Esophagus muscularis mucosa (tissue), 4 donors: ENCODE results near the gene KCNA10. TPM values are rescaled to one million over a fixed set of nuclear protein-coding genes. Genes with fewer than 3 reads are reported as not detected.
A peak's percentile ranks its signal among the peaks of the same experiment; 100 is the strongest.

Experiments used
- DNase-seq: peaks from one replicate; pipeline ENCODE4 v3.0.0-alpha.2; 2017; ENCODE audit errors: extremely low spot score
- H3K27ac ChIP-seq, 4 donors: fragments of 200-600 bp; sonication (generic); replicated peaks in 1 of 4; 1 replicate in 3 of 4; 2 replicates in 1 of 4; pipeline ENCODE4 v1.5.1; 2016 to 2019; ENCODE audit warnings: mild to moderate bottlenecking in 1 of 4
- H3K27me3 ChIP-seq, 4 donors: fragments of 200-600 bp; sonication (generic); one replicate each; pipeline versions ENCODE4 v1.5.1 to v1.6.0; 2016 to 2019
- H3K36me3 ChIP-seq, 4 donors: fragments of 200-600 bp; sonication (generic); one replicate each; pipeline ENCODE4 v1.5.1; 2016 to 2019
- H3K4me1 ChIP-seq, 4 donors: fragments of 200-600 bp; sonication (generic); one replicate each; pipeline ENCODE4 v1.5.1; 2016 to 2019
- H3K4me3 ChIP-seq, 4 donors: fragments of 200-600 bp; sonication (generic); 1 replicate in 2 of 4; 2 replicates in 2 of 4; pipeline ENCODE4 v1.5.1; 2016 to 2019; ENCODE audit warnings: mild to moderate bottlenecking in 4 of 4, moderate library complexity in 1 of 4
- H3K9me3 ChIP-seq, 4 donors: fragments of 200-600 bp; sonication (generic); 1 replicate in 3 of 4; 2 replicates in 1 of 4; pipeline ENCODE4 v1.5.1; 2016 to 2019
- EP300 ChIP-seq: sonication (generic); formaldehyde crosslinking; IDR thresholded peaks from one replicate; pipeline ENCODE4 v1.6.1; 2017; ENCODE audit warnings: antibody characterized with exemption
- POLR2A ChIP-seq: fragments of 450-650 bp; IDR thresholded peaks from one replicate; pipeline ENCODE4 v1.6.1; 2017; ENCODE audit warnings: antibody characterized with exemption, moderate library complexity, mild to moderate bottlenecking, low read depth
- POLR2AphosphoS5 ChIP-seq, 2 donors: sonication (generic); formaldehyde crosslinking; IDR thresholded peaks; one replicate each; pipeline ENCODE4 v1.6.1; 2017; ENCODE audit warnings: antibody characterized with exemption in 2 of 2
- WGBS: methylation state at CpG from one replicate; pipeline ENCODE4 v1.1.5; 2018; 5-methylcytosine and 5-hydroxymethylcytosine counted together
- intact Hi-C: fragments of 100-400 bp; cut with DNase I; formaldehyde crosslinking; loops from one replicate; pipeline ENCODE4 v1.15.1; 2023
- total RNA-seq, 4 donors: library from RNA; depleted of rRNA; stranded (reverse); fragments of >200 nt; gene quantifications; one replicate each; pipeline versions ENCODE4 v1.1.0 to v1.2.1, GENCODE V29; 2016
- TF ChIP-seq, protein P1 (sequence below), 3 experiments: fragments of 200-600 bp in 2 of 3; fragments of 450-650 bp in 1 of 3; sonication (generic) in 2 of 3; IDR thresholded peaks; one replicate each; pipeline ENCODE4 v1.5.1; 2017 to 2019; ENCODE audit warnings: antibody characterized with exemption in 3 of 3, mild to moderate bottlenecking in 2 of 3, moderate library complexity in 1 of 3

KCNA10 gene
- total RNA-seq, 4 donors from 2014 or later, result 0.23 TPM; not detected in 3

DNA sequence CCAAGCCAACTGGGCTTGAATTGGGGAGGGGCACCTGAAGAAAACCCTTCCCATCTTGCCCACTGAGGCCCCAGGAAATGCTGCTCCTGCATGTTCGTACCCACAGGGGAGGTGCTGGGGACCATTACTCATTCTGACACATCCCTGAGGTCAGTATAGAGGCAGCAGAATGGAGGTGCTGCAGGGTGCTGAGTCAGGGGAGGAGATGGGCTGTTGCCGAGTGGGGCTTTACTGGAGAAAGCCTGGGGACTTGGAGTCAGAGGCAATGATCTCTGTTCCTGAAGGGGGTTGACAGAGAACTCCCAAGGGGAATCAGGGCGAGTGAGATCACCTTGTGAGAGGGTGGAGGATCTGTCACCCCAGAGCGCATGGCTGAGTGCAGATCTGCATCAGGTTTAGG lies 40.2 kb upstream of the KCNA10 start:
- 40% methylated on average over 3 of the region's 4 CpGs for WGBS
- no peak for DNase-seq
- peaks cover 6 to 20% (median 16%) of the 10 kb centered on the region in 4 donors for H3K4me1 ChIP-seq
- no peaks in the 10 kb centered on the region for H3K9me3 ChIP-seq
- no peaks in the 10 kb centered on the region for H3K36me3 ChIP-seq
- H3K27me3 ChIP-seq, result peaks cover 0 to 43% (median 0%) of the 10 kb centered on the region in 4 donors
- TF ChIP-seq, protein P1, sequence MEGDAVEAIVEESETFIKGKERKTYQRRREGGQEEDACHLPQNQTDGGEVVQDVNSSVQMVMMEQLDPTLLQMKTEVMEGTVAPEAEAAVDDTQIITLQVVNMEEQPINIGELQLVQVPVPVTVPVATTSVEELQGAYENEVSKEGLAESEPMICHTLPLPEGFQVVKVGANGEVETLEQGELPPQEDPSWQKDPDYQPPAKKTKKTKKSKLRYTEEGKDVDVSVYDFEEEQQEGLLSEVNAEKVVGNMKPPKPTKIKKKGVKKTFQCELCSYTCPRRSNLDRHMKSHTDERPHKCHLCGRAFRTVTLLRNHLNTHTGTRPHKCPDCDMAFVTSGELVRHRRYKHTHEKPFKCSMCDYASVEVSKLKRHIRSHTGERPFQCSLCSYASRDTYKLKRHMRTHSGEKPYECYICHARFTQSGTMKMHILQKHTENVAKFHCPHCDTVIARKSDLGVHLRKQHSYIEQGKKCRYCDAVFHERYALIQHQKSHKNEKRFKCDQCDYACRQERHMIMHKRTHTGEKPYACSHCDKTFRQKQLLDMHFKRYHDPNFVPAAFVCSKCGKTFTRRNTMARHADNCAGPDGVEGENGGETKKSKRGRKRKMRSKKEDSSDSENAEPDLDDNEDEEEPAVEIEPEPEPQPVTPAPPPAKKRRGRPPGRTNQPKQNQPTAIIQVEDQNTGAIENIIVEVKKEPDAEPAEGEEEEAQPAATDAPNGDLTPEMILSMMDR (IDR thresholded peaks at IDR 0.05), result no peak
- TF ChIP-seq EP300, result no peak
- TF ChIP-seq POLR2A, result no peak
- no peak for TF ChIP-seq POLR2AphosphoS5 (IDR thresholded peaks at IDR 0.05)
- H3K4me3 ChIP-seq, result no peak overlapping the region
- no peak overlapping the region for H3K27ac ChIP-seq
- intact Hi-C loops, result loop anchor here (10.0 kb wide), 1 partner anchor 226 kb away; no protein-coding TSS in a partner anchor

DNA sequence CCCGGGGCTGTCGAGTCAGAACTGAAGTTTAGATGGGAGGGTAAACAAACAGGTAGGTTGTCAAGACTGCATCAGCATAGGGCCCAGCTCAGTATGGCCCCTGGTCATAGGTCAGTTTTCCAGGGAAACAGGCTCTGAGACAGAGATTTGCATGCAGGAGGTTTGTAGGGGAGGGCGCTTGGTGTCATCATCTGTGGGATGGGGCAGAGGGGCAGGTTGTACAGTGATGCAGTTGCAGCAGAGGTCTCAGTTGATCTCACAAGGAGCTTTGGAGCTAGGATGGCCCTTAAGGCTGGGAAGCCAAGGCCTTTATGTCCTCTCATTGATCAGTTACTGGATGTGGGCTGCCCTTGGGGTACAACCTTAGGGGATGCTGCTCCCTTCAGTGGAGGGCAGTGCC lies 38.5 kb upstream of the KCNA10 start:
- Histone ChIP-seq H3K27ac (no peak overlapping the region), H3K4me1 (peaks cover 6 to 20% (median 16%) of the 10 kb centered on the region in 4 donors), H3K9me3 (no peaks in the 10 kb centered on the region), H3K27me3 (peaks cover 0 to 39% (median 0%) of the 10 kb centered on the region in 4 donors), H3K4me3 (no peak overlapping the region), H3K36me3 (no peaks in the 10 kb centered on the region)
- TF ChIP-seq POLR2AphosphoS5 (IDR thresholded peaks at IDR 0.05) (no peak), POLR2A (no peak), EP300 (no peak)
- TF ChIP-seq, protein P1 (IDR thresholded peaks at IDR 0.05), result no peak
- 87% methylated on average over 3 of the region's 3 CpGs for WGBS
- intact Hi-C loops, result loop anchor here (10.0 kb wide), 1 partner anchor 227 kb away; no protein-coding TSS in a partner anchor
- no peak for DNase-seq

DNA sequence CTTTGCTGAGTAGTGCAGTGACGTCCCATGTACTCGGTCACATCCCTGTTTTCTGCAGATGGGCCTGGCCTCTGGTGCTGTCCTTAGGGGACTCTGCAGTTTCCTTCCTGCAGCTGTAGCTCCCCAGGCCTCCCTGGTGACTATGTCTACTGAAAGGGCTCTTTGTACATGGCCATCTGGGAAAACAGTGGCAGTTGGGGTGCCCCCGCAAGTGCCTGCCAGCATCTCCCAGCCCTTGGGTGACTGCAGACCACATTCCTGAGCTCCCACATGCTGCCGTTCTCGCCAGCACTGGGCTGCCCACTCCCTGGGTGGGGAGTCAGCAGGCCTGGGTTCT lies 37.5 kb upstream of the KCNA10 start:
- no peaks in the 10 kb centered on the region for H3K36me3 ChIP-seq
- H3K9me3 ChIP-seq, result no peaks in the 10 kb centered on the region
- intact Hi-C loops, result loop anchor here (10.0 kb wide), 1 partner anchor 228 kb away; no protein-coding TSS in a partner anchor
- TF ChIP-seq, protein P1 (IDR thresholded peaks at IDR 0.05), result no peak
- TF ChIP-seq POLR2AphosphoS5 (IDR thresholded peaks at IDR 0.05), result no peak
- no peak for TF ChIP-seq EP300
- TF ChIP-seq POLR2A, result no peak
- 70% methylated on average over 2 of the region's 5 CpGs for WGBS
- no peak overlapping the region for H3K4me3 ChIP-seq
- no peak for DNase-seq
- peaks cover 6 to 20% (median 16%) of the 10 kb centered on the region in 4 donors for H3K4me1 ChIP-seq
- H3K27ac ChIP-seq, result peak overlapping the region in 1 of 4 donors; percentile 70
- peaks cover 0 to 44% (median 2%) of the 10 kb centered on the region in 4 donors for H3K27me3 ChIP-seq

DNA sequence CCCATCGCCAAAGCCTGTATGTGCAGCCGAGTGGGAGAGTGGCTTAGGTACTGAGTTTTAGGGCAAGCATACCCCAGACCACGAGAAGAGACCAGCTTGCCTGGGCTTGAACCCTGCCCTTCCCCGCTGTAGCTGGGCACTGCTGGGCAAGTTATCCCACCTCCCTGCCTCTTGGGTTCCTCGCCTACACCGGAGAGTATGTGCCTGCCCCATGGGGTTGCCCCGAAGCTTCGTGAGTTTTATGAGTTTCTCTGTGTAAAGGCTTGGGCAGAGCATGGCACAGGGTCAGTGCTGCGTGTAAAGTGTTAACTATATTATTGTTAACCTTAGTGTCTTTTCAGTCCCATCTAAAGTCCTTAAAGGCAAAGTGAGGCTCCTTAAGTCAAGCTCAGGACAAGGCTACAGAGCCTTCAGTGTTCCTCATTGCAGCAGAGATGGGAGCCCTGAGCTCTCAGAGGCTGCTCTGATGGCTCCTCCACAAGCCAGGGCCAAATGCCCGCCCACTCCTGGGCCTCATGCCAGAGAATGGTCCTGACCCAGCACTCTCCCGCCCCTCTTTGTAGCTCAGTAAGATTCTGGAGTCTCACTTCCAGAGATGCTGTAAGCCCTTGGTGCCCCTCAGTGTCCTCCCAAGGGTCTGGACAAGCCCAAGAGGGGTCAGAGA lies 37.0 kb upstream of the KCNA10 start:
- Histone ChIP-seq H3K4me3 (peak overlapping the region; percentile 46 to 64 (median 52)), H3K27me3 (peaks cover 0 to 41% (median 2%) of the 10 kb centered on the region in 4 donors), H3K4me1 (peaks cover 6 to 20% (median 16%) of the 10 kb centered on the region in 4 donors), H3K9me3 (no peaks in the 10 kb centered on the region), H3K36me3 (no peaks in the 10 kb centered on the region), H3K27ac (peak overlapping the region; percentile 25 to 70 (median 52))
- no peak for DNase-seq
- 57% methylated on average over 7 of the region's 11 CpGs for WGBS
- intact Hi-C loops, result loop anchor here (2.0 to 10.0 kb wide), 2 partner anchors 59 to 229 kb away; no protein-coding TSS in a partner anchor
- TF ChIP-seq POLR2AphosphoS5 (IDR thresholded peaks at IDR 0.05), result no peak
